GM10847 (cell line): ENCODE measurements around the gene GPR42.

Experiments used
- POLR2A ChIP-seq: IDR thresholded peaks from 2 replicates; pipeline ENCODE4 v1.6.1; 2011; ENCODE audit not compliant: insufficient read length; ENCODE audit errors: extremely low read depth

The GPR42 gene

GRCh38 chr19:35352448-35353304, 18.2 kb upstream of the GPR42 start:
- no peak for TF ChIP-seq POLR2A

DNA sequence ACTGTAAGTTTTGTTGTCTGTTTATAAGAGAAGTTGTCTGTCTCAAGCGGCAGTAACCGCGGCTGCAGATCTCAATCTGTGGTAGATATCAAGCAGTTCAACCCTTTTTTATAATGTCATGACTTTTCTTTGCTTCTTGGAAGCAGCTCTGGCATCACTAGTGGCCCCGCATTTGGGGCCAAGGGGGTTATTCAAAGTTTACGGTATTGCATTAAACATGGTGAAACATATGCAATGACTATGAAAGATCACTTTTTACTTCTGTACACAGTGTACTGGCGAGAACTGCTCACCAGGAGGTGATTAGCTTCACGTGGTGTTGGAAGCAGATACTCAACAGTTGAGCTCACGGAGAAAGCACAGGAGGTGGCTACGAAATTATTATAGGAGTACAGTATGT, 17.2 kb upstream of the GPR42 start:
- TF ChIP-seq POLR2A, result no peak

GRCh38 chr19:35354898-35355297, 16.0 kb upstream of the GPR42 start:
- TF ChIP-seq POLR2A, result no peak

DNA sequence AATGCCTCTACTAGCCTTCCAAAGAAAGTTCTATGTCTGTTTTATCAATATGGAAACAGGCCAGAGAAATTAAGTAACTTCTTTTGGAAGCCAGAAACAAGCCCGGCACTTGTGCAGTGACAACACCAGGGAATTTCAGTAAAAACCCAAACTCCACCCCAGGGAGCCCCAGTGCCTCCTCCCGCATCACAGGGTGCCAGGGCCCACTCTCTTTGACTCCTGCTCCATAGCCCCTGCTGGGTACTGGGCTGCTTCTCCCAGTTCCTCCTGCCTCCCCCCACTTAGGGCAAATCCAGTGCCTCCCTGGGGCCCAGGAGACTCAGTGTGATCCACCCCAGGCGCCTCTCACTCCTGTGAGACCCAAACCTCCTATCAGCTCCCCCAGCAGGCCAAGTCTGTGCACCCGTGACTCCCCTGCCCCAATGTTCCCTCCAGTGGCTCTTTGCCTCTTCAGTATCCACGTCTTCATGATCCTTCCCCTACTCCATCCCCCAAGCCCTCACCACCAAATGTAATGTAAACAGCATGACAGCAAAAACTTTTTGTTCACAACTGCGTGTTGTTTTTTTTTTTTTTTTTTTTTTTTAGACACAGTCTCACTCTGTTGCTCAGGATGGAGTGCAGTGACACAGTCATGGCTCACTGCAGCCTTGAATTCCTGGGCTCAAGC, 14.9 kb upstream of the GPR42 start:
- TF ChIP-seq POLR2A, result no peak

GRCh38 chr19:35357867-35358573, 12.8 kb upstream of the GPR42 start, which contains the start of gene FFAR3:
TSS of gene FFAR3 (plus strand) at chr19:35358460. CDS start at chr19:35358891, 431 bp downstream.
- TF ChIP-seq POLR2A, result no peak

DNA sequence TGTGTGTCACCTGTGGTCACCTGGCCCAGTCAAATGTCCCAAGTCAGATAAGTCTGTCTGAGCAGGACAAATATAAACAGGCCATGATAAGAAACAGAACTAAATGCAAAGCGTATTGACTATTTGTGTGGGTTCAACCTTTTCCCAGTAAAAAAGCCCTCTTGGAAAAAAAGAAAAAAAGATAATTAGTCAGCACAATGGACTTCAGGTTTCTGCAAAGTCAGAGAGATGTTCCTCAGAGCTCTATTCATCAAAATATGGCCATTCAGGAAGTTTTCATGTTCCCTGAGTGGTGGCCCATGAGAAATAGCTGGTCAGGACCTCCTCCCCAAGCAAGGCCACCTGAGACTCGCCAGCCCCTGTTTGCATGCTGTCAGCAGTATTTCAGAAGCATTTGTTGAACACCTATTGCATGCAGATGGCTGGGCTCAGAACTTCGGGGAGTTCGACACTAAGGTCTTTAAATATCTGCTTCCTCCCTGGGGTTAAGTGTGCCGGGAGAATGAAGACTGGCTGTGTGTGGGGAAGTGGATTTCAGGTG, 9.9 kb upstream of the GPR42 start:
- no peak for TF ChIP-seq POLR2A

GRCh38 chr19:35362261-35363000, 8.4 kb upstream of the GPR42 start:
- no peak for TF ChIP-seq POLR2A

DNA sequence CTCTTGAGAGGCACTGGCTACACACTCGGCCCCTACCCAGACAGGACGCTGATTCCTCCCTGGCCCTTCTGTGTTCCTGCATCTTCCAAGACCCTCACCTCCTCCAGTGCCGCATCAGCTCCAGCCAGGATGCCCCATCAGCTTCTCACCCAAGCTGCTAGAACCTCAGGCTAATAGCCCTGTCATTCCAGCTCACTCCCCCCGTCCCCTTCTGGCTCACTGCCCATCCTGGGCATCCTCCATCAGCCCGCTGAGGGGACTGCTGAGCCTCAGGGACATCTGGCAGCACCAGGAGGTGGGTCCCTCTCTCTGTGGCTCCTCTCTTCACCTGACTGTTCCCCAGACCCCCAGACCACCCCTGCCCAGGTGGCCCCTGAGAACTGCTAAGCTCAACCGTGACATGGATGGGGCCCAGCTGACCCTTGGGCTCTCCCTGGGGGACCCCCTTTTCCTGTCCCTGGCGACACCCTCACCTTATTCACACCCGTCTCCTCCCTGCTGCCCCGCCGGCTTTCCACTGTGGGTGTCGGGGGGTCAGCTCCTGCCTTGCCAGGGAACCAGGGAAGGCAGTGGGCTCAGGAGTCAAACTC, 7.8 kb upstream of the GPR42 start:
- TF ChIP-seq POLR2A, result no peak

- TF ChIP-seq POLR2A, result no peak
Observed at GRCh38 chr19:35363711-35364425, 7.0 kb upstream of the GPR42 start.

DNA sequence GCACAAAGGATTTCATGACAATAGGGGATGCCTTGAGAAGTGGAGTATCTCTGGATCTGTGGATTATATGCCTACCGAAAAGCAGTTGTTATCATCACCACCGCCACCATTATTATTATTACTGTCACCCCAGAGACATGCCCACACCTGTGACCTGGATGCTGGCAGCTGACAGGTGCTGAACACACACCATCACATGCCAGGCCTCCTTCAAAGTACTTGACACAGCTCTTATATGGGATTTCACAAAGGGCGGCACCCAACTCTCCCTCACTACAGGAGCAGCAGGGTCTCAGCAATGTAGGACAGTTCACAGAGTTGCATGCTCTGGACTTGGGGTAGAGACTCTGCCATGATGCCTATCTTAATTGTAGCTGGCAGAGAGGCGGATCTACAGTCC, 5.6 kb upstream of the GPR42 start:
- TF ChIP-seq POLR2A, result no peak

DNA sequence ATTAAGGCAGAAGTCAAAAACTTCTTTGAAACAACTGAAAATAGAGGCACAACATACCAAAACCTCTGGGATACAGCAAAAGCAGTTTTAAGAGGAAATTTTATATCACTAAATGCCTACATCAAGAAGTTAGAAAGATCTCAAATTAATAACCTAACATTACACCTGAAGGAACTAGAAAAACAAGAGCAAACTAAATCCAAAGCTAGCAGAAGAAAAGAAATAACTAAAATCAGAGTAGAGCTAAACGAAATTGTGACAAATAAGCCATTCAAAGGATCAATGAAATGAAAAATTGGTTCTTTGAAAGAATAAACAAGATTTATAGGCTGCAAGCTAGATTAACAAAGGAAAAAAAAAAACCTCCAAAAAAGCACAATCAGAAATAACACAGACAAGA, 2.5 kb upstream of the GPR42 start:
- no peak for TF ChIP-seq POLR2A

DNA sequence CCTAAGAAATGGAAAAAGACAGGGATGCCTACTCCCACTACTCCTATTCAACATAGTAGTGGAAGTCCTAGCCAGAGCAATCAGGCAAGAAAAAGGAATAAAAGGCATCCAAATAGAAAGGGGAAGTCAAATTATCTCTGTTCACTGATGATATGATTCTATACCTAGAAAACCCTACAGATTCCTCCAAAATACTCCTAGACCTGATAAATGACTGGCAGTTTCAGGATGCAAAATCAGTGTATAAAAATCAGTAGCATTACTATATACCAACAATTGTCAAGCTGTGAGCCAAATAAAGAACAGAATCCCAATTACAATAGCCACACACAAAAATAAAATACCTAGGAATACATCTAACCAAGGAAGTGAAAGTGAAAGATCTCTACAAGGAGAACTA, 1.3 kb upstream of the GPR42 start:
- TF ChIP-seq POLR2A, result no peak

GRCh38 chr19:35373492-35373891, 2.6 kb downstream of the GPR42 start:
- TF ChIP-seq POLR2A, result no peak
